Fibroblast of pulmonary artery (primary cell): ENCODE data around the gene SAMD4A.
A peak's percentile ranks its signal among the peaks of the same experiment; 100 is the strongest.

ENCODE experiments used
- DNase-seq: peaks from one replicate; pipeline ENCODE4 v3.0.0-alpha.2; 2010; ENCODE audit warnings: low read depth
- H3K4me3 ChIP-seq: replicated peaks from 2 replicates; pipeline ENCODE4 v1.5.1; 2011; ENCODE audit warnings: low read depth, mild to moderate bottlenecking, control low read depth, low read length, moderate library complexity
- TF ChIP-seq, protein P1 (sequence below): IDR thresholded peaks from 2 replicates; pipeline ENCODE4 v1.5.1; 2011; ENCODE audit warnings: mild to moderate bottlenecking, control low read depth, low read length, inconsistent platforms; ENCODE audit errors: missing control alignments

The SAMD4A gene

DNA sequence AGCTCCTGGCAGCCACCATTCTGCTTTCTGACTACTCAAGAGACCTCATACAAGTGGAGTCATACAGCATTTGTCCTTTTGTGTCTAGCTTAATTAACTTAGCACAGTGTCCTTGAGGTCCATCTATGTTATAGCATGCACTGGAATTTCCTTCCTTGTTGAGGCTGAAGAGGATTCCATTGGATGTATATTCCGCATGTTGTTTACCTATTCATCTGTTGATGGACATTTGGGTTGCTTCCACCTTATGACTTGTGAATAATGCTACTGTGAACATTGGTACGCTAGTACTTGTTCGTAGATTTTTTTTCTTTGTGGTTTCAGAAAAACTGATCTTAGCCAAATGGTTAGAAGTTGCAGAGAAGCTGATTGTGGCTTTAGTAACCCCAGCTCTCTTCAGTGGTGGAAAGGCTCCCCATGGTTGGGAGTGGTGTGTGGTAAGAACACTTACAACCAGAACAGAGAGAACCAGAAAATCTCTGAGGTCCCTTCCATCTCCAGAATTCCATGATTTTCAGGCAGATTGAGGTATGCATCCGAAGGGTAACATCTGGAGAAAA lies 118.4 kb downstream of the SAMD4A start:
- DNase-seq, result no peak

DNA sequence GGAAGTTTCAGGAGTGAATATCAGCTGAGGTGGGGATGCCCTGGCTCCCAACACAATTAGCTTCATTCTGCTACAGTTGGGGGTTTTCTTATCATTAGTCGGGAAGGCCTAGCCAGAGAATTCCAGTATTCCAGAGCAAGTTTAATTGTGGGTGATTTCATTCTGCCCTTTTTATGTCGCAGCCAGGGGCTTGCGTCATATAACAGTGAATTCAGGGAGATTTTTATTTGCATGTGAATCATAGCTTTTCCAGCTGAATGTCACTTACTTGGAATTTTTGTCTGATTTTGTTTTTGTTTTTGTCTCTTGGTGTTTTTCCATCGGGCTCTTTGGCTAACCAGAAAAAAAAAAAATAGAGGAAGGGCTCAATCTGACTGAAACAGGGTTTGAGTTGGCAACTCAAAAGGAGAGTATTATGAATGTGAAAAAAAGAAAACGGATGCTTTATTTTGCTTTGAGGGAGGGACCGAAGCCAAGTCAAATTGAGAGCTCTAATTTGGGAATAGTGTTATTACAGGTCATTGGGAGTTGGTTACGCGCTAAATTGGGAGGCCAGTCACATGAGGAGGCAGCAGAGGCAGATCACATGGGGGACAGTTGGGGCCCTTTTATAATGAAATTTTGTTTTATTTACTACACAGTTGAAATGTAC lies 119.4 kb downstream of the SAMD4A start:
- peak; percentile 95 for DNase-seq
- no peak overlapping the region for H3K4me3 ChIP-seq
- TF ChIP-seq, protein P1, sequence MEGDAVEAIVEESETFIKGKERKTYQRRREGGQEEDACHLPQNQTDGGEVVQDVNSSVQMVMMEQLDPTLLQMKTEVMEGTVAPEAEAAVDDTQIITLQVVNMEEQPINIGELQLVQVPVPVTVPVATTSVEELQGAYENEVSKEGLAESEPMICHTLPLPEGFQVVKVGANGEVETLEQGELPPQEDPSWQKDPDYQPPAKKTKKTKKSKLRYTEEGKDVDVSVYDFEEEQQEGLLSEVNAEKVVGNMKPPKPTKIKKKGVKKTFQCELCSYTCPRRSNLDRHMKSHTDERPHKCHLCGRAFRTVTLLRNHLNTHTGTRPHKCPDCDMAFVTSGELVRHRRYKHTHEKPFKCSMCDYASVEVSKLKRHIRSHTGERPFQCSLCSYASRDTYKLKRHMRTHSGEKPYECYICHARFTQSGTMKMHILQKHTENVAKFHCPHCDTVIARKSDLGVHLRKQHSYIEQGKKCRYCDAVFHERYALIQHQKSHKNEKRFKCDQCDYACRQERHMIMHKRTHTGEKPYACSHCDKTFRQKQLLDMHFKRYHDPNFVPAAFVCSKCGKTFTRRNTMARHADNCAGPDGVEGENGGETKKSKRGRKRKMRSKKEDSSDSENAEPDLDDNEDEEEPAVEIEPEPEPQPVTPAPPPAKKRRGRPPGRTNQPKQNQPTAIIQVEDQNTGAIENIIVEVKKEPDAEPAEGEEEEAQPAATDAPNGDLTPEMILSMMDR, result no peak

More for the DNA sequence above, 118.4 kb downstream of the SAMD4A start:
- H3K4me3 ChIP-seq, result no peak overlapping the region
- TF ChIP-seq, protein P1, result no peak

GRCh38 chr14:54686871-54687749 lies 120.2 kb downstream of the SAMD4A start:
- no peak for DNase-seq
- TF ChIP-seq, protein P1, result no peak
- H3K4me3 ChIP-seq, result no peak overlapping the region

DNA sequence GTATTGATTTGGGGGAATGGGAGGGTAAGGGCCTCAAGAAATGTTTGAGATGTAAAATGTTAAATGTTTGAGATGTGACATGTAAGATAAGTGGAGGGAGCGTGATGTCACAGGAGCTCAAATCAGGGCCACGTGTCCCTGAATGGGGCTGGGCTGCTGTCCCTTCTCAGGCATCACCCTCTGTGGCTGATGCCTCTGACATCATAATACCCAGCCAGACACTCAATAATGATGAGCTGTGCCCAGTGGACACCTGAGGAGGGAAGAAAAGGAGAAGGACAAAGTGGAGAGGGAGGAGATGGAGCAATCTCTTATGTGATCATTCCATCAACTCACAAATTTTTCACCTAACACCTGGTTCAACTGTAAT lies 120.8 kb downstream of the SAMD4A start:
- TF ChIP-seq, protein P1, result no peak
- DNase-seq, result no peak
- no peak overlapping the region for H3K4me3 ChIP-seq

- no peak for DNase-seq
- no peak overlapping the region for H3K4me3 ChIP-seq
- TF ChIP-seq, protein P1, result no peak
Observed at GRCh38 chr14:54688229-54688628, 121.3 kb downstream of the SAMD4A start.

DNA sequence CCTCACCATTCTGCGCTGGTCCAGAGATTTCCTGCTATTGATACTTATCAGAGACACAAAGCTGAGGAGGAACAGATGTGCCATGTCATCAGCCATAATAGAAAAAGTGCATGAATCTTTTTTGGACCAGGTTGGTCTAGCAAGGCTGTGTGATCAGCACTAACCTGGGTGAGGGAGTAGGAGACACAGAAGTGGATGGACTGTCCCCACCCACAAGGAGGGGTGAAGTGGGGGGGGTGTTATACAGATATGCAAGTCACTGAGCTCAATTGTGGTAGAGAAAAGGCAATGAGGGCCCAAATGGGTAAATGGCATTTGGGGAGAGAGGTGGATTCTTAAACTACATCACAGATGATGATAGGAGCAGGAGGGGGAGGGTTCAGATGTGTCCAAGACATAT lies 123.0 kb downstream of the SAMD4A start:
- no peak for DNase-seq
- H3K4me3 ChIP-seq, result no peak overlapping the region
- TF ChIP-seq, protein P1, result no peak
